Stimulated activated naive CD8-positive, alpha-beta T cell treated with anti-CD3 and anti-CD28 coated beads, Interleukin-15, amount 100 ng/mL, for 72 hours (primary cell): ENCODE results near the gene GPR137B.
A peak's percentile ranks its signal among the peaks of the same experiment; 100 is the strongest.
"Not testable (repeated sequence)": the region's sequence is repeated elsewhere in the genome, so short reads cannot be mapped to it uniquely, and the experiment has no call there.

Experiments
- ATAC-seq: fragments of 150-1000 bp; cut with Tn5 transposase; 2 replicates; pipeline ENCODE4 v1.10.0; 2021; ENCODE audit warnings: mild to moderate bottlenecking, moderate library complexity
- DNase-seq, 2 donors: peaks; one replicate each; pipeline ENCODE4 v3.0.0; 2021 to 2022
- H3K27ac Mint-ChIP-seq, 2 donors: one replicate each; pipeline ENCODE4 v1.8.0; 2022; ENCODE audit warnings: mild to moderate bottlenecking in 2 of 2, mixed read lengths in 2 of 2, moderate library complexity in 2 of 2
- H3K27me3 Mint-ChIP-seq: one replicate; pipeline ENCODE4 v1.8.0; 2022; ENCODE audit warnings: mixed read lengths
- H3K4me1 Mint-ChIP-seq: one replicate; pipeline ENCODE4 v1.8.0; 2022; ENCODE audit warnings: mild to moderate bottlenecking, mixed read lengths
- H3K4me3 Mint-ChIP-seq, 2 donors: one replicate each; pipeline ENCODE4 v1.8.0; 2022; ENCODE audit warnings: mild to moderate bottlenecking in 2 of 2, mixed read lengths in 2 of 2, moderate library complexity in 1 of 2
- H3K9me3 Mint-ChIP-seq, 2 donors: one replicate each; pipeline ENCODE4 v1.8.0; 2022; ENCODE audit warnings: mixed read lengths in 2 of 2

Gene GPR137B

DNA sequence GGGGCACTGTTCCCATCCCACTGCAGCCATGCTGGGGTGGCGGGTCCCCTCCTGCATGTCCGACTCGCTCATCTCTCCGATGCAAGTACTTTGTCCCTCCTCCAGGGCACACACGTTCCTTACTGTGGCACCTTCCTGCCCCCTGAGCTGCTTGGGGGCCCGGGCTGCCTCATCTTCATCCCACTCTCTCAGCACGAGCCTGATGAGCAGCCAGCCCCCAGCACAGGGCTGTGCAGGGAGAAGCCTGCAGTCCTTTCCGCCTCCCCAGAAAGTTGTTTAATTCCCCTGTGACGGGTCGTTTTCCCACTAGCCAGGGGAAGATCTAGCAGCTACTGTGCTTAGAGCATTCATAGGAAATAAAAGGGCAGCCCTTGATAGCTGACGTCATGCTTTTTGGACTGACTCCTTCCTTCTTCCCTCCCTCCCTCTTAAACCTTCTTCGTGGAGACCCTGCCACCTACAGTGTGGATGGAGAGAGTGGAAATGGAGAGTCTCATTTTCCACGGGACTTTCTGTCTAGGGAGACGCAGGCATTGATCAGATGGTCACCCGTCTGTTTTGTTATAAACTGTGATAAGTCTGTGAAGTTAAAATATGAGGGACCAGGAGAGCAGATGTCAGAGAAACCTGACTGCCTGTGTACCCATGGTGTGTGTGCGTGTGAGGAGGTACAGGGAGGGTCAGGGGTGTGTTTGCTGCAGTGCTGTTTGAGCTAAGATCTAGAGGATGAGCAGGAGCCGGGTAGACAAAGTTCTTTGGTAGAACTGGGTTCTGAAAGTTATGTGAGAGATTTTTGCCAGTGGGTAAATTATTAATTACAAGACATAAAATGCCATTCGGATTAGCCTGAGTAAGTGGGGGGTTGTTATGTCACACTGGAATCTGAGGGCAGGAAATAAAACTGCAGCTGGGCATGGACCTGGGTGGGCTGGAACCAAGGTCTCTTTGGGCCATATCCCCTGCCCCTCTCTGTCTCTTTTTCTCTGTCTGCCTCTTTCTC, 34.3 kb downstream of the GPR137B start:
- no peaks in the 10 kb centered on the region for H3K27me3 Mint-ChIP-seq
- no peaks in the 10 kb centered on the region for H3K9me3 Mint-ChIP-seq
- no peak overlapping the region for H3K4me3 Mint-ChIP-seq
- ATAC-seq, result peak; percentile 33
- H3K4me1 Mint-ChIP-seq, result peaks cover 4% of the 10 kb centered on the region
- H3K27ac Mint-ChIP-seq, result peak overlapping the region in 1 of 2 donors; percentile 29
- DNase-seq, result no peak

DNA sequence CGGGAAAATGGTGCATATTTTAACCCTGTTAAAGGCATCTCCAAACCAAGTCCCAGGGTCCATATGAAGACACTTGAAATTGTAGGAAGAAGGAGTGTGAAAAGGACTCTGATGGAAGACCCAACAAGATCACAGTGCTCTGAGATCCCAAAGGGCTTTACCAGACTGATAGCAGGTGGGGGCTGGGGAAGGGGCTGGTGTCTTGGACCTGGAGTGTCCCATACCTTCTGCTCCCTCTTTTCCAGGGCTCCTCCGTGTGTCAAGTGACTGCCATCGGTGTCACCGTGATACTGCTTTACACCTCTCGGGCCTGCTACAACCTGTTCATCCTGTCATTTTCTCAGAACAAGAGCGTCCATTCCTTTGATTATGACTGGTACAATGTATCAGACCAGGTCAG, 37.3 kb downstream of the GPR137B start:
- Mint-ChIP-seq H3K4me1 (peaks cover 4% of the 10 kb centered on the region), H3K27me3 (no peaks in the 10 kb centered on the region), H3K27ac (no peak overlapping the region), H3K9me3 (no peaks in the 10 kb centered on the region), H3K4me3 (no peak overlapping the region)
- DNase-seq (no peak), ATAC-seq (no peak)

DNA sequence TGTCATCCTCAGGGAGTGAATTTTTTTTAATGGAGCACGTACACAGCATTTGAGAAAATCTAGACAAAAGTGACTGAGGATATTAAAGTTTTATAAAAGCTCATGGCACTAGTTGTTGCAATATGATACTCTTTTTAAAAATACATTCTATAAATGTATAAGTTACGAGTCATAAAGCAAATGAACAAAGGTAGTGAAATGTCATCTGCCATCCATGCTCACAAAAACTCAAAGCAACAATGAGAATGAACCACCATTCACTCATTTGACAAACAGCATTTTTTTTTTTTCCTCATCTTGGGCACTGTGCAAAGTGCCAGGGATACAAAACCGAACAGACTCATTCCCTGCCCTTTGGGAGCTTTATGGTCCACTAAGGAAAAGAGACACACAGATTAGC, 38.7 kb downstream of the GPR137B start:
- no peaks in the 10 kb centered on the region for H3K27me3 Mint-ChIP-seq
- DNase-seq (no peak), ATAC-seq (no peak)
- no peaks in the 10 kb centered on the region for H3K9me3 Mint-ChIP-seq
- H3K4me3 Mint-ChIP-seq, result no peak overlapping the region
- H3K4me1 Mint-ChIP-seq, result no peaks in the 10 kb centered on the region
- no peak overlapping the region for H3K27ac Mint-ChIP-seq

DNA sequence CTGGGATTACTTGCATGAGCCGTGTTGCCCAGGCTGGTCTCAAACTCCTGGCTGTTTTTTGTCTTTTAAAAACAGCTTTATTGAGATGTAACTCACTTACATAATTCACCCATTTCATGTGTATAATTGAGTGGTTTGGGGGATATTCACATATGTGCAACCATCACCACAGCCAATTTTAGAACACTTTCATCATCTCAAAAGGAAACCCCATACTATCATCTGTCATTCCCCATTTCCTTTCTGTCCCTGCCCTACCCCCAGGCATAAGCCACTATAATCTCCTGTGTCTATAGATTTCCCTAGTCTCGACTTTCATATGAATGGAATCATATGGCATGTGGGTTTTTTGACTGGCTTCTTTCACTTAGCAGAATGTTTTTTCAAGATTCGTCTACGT, 43.3 kb downstream of the GPR137B start:
- no peak overlapping the region for H3K27ac Mint-ChIP-seq
- no peaks in the 10 kb centered on the region for H3K4me1 Mint-ChIP-seq
- H3K27me3 Mint-ChIP-seq, result no peaks in the 10 kb centered on the region
- ATAC-seq, result peak; percentile 67
- no peak for DNase-seq
- H3K9me3 Mint-ChIP-seq, result peaks cover 14 to 18% of the 10 kb centered on the region in 2 donors
- no peak overlapping the region for H3K4me3 Mint-ChIP-seq

DNA sequence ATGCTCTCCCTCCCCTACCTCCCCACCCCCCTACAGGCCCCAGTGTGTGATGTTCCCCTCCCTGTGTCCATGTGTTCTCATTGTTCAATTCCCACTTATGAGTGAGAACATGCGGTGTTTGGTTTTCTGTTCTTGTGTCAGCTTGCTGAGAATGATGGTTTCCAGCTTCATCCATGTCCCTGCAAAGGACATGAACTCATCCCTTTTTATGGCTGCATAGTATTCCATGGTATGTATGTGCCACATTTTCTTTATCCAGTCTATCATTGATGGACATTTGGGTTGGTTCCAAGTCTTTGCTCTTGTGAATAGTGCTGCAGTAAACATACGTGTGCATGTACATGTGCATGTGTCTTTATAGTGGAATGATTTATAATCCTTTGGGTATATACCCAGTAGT, 44.1 kb downstream of the GPR137B start:
- not testable (repeated sequence) for DNase-seq, H3K27me3 Mint-ChIP-seq, H3K4me3 Mint-ChIP-seq, H3K27ac Mint-ChIP-seq, ATAC-seq, H3K4me1 Mint-ChIP-seq
- peaks cover 18 to 24% of the 10 kb centered on the region in 2 donors for H3K9me3 Mint-ChIP-seq

DNA sequence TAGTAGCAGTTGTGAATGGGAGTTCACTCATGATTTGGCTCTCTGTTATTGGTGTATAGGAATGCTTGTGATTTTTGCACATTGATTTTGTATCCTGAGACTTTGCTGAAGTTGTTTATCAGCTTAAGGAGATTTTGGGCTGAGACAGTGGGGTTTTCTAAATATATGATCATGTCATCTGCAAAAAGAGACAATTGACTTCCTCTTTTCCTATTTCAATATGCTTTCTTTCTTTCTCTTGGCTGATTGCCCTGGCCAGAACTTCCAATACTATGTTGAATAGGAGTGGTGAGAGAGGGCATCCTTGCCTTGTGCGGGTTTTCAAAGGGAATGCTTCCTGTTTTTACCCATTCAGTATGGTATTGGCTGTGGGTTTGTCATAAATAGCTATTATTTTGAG, 45.7 kb downstream of the GPR137B start:
- not testable (repeated sequence) for H3K27me3 Mint-ChIP-seq, H3K4me1 Mint-ChIP-seq, ATAC-seq, H3K27ac Mint-ChIP-seq, H3K4me3 Mint-ChIP-seq, DNase-seq
- peaks cover 18 to 24% of the 10 kb centered on the region in 2 donors for H3K9me3 Mint-ChIP-seq

DNA sequence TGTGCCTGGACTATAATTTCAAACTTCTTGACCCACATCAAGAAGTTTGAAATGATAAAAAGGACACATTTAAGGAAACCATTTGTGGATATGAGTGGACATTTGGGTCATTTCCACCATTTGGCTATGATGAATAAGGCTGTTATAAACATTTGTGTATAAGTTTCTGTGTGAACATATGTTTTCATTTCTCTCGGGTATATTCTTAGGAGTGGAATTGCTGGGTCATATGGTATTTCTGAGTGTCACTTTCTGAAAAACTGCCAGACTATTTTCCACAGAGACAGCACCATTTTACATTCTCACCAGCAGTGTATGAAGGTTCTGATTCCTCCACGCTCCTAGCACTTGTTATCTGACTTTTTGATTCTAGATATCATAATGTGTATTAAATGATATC, 50.8 kb downstream of the GPR137B start:
- Mint-ChIP-seq H3K4me1 (no peaks in the 10 kb centered on the region), H3K27ac (no peak overlapping the region), H3K4me3 (no peak overlapping the region), H3K9me3 (peaks cover 39 to 45% of the 10 kb centered on the region in 2 donors), H3K27me3 (no peaks in the 10 kb centered on the region)
- DNase-seq (no peak), ATAC-seq (no peak)

DNA sequence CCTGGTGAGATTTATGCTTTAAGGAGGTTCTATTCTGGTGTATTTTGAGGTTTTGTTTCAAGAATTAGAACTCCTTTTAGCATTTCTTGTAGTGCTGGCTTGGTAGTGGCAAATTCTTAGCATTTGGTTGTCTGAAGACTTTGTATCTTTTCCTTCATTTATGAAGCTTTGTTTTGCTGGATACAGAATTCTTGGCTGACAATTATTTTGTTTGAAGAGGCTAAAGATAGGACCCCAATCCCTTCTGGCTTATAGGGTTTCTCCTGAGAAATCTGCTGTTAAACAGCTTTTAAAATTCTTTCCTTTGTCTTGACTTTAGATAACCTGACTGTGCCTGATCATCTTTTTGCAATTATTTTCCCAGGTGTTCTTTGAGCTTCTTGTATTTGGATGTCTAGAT, 58.6 kb downstream of the GPR137B start:
- Mint-ChIP-seq H3K4me1 (no peaks in the 10 kb centered on the region), H3K9me3 (peaks cover 53% of the 10 kb centered on the region in 2 donors), H3K27me3 (no peaks in the 10 kb centered on the region), H3K4me3 (no peak overlapping the region), H3K27ac (no peak overlapping the region)
- ATAC-seq (no peak), DNase-seq (no peak)

DNA sequence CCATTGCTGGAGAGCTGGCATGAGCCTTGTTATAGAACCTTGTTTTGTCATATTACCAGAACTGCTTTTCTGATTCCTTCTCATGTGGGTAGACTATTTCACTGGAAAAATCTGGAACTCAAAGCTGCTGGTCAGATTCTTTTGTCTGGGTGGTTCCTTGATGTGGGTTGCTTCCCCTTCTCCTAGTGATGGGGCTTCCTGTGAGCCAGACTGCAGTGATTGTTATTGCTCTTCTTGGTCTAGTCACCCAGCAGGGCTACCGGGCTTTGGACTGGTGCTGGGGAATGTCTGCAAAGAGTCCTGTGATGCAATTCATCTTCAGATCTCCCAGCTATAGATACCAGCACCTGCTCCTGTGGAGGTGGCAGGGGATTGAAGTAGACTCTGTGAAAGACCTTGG, 59.4 kb downstream of the GPR137B start:
- DNase-seq (no peak), ATAC-seq (no peak)
- H3K4me1 Mint-ChIP-seq, result no peaks in the 10 kb centered on the region
- no peak overlapping the region for H3K4me3 Mint-ChIP-seq
- no peak overlapping the region for H3K27ac Mint-ChIP-seq
- H3K27me3 Mint-ChIP-seq, result no peaks in the 10 kb centered on the region
- peaks cover 49 to 53% of the 10 kb centered on the region in 2 donors for H3K9me3 Mint-ChIP-seq

DNA sequence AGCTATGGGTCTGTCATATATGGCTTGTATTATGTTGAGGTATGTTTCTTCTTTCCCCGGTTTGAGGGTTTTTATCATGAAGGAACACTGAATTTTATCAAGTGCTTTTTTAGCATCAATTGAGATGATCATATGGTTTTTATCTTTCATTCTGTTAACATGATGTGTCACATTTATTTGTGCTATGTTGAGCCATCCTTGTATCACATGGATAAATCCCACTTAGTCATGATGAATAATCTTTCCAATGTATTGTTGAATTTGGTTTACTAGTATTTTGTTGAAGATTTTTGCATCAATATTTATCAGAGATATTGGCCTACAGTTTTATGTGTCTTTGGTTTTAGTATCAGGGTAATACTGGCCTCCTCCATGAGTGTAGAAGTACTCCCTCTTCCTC, 61.7 kb downstream of the GPR137B start:
- Mint-ChIP-seq H3K9me3 (peaks cover 37 to 46% of the 10 kb centered on the region in 2 donors), H3K4me1 (no peaks in the 10 kb centered on the region), H3K4me3 (no peak overlapping the region), H3K27me3 (no peaks in the 10 kb centered on the region), H3K27ac (no peak overlapping the region)
- DNase-seq, result no peak
- no peak for ATAC-seq

DNA sequence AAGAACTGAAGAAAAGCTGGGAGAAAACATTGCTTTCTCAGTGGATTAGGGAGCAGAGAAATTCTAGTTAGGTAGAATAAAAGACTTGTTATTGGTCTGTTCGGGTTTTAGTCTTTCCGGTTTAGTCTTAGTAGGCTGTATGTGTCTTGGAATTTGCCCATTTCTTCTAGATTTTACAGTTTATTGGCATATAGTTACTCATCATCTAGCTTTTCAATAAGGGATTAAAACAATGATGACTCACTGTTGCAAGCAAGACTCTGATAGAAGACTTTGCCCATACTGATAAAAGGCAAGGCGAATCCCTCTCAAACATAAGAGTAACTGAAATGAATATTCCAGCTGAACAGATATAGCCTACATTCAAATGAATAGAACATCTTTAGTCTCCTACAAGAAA, 62.3 kb downstream of the GPR137B start:
- ATAC-seq (no peak), DNase-seq (no peak)
- Mint-ChIP-seq H3K4me1 (no peaks in the 10 kb centered on the region), H3K27me3 (no peaks in the 10 kb centered on the region), H3K27ac (no peak overlapping the region), H3K9me3 (peaks cover 32 to 40% of the 10 kb centered on the region in 2 donors), H3K4me3 (no peak overlapping the region)

DNA sequence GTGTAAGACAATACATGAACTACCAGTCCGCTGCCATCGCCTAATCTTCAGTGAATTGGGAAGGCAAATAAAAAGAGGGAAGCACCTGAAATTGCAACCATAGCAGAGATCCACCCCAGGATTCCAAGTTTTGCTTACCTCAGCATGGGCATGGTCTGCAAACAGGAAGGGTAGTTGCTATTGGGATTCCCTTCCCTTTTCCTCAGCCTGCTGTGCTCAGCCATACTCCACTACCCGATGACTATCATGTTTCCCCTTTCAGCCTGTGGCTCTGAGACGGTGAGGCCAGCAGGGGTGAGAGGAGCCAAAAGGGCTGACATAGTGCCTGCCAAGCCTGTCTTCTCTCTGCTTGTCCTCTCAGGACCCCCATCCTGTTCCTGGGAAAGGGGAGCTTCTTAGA, 64.2 kb downstream of the GPR137B start:
- DNase-seq (no peak), ATAC-seq (no peak)
- Mint-ChIP-seq H3K9me3 (peaks cover 16 to 23% of the 10 kb centered on the region in 2 donors), H3K4me3 (no peak overlapping the region), H3K4me1 (no peaks in the 10 kb centered on the region), H3K27ac (no peak overlapping the region), H3K27me3 (no peaks in the 10 kb centered on the region)

DNA sequence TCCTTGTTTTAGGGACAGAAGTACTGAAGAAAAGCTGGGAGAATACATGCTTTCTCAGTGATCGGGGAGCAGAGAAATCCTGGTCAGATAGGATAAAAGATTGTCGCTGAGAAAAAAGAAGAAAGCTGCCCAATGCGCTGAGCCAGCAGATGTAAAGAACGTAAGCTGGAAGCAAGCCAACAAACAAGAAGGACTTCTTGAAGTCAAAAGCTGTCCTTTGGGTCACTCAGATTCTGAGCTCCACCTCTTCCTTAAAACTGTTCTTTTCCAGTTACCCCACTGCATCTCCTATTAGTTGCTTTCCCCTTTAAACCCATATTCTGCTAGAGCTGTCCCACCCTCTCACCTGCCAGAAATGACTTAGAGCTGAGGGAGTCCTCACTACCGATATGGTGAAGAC, 64.8 kb downstream of the GPR137B start:
- Mint-ChIP-seq H3K4me1 (no peaks in the 10 kb centered on the region), H3K27me3 (no peaks in the 10 kb centered on the region), H3K9me3 (peaks cover 15 to 18% of the 10 kb centered on the region in 2 donors), H3K4me3 (no peak overlapping the region), H3K27ac (peak overlapping the region in 1 of 2 donors; percentile 14)
- ATAC-seq, result no peak
- no peak for DNase-seq

DNA sequence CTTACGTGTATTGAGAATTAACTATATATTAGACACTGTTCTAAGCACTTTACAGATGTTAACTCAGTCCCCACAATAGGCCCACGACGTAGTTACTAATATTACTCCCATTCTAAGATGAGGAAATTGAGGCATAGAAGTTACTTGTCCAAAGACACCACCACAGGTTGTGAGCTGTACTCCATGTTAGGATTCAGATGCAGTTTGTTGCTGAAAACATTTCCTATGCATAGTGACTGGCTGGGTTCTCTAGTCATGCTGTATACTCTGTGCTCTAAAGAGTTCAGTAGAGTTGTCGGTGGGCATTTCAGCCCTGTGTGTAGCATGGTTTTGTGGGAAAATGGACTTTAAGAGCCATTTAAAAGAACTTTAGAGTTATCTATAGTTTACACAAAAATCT, 65.2 kb downstream of the GPR137B start:
- Mint-ChIP-seq H3K4me3 (no peak overlapping the region), H3K27ac (no peak overlapping the region), H3K4me1 (no peaks in the 10 kb centered on the region), H3K27me3 (no peaks in the 10 kb centered on the region), H3K9me3 (peaks cover 11 to 14% of the 10 kb centered on the region in 2 donors)
- ATAC-seq (no peak), DNase-seq (no peak)

DNA sequence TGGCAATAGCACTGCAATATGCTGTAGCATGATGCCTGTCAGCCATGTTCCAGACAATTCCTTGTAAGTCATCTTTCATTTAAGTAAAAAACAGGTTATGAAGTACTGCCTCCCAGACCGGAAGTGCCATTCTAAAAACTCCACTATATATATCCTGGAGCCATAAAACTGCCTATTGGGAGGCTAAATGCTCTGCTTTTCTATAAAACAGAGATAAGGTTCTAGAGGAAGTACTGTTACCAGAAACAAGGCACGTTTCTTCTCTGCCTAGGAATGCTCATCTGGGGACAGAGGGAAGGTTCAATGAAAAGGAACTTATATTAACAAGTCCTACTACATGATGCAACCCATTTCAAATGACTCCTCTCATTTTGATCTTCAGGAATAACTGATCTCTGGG, 66.8 kb downstream of the GPR137B start:
- DNase-seq (no peak), ATAC-seq (no peak)
- H3K27me3 Mint-ChIP-seq, result no peaks in the 10 kb centered on the region
- no peaks in the 10 kb centered on the region for H3K4me1 Mint-ChIP-seq
- H3K9me3 Mint-ChIP-seq, result no peaks in the 10 kb centered on the region
- H3K4me3 Mint-ChIP-seq, result no peak overlapping the region
- H3K27ac Mint-ChIP-seq, result no peak overlapping the region

DNA sequence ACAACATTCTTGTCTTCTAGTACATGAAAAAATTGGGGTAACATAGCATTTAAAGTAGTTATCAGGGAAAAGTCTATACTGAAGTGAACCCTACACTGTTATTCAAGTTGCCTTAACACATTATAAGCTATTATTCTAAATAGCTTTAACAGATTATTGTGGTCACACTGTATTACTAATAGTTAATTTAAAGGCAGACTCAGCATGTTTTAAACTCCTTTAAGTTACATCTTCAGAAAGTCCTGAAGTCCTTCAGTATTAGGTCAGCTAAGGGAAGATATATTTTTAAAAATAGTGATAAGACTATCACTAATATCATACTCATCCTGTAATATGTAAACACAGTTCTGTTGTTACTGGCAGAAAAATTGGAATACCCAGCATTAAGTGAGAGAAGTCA, 67.4 kb downstream of the GPR137B start:
- DNase-seq, result no peak
- Mint-ChIP-seq H3K4me1 (no peaks in the 10 kb centered on the region), H3K9me3 (no peaks in the 10 kb centered on the region), H3K27ac (no peak overlapping the region), H3K27me3 (no peaks in the 10 kb centered on the region), H3K4me3 (no peak overlapping the region)
- no peak for ATAC-seq
